ENCODE measurements around the gene NDUFV3.
"Not testable (repeated sequence)": the region's sequence is repeated elsewhere in the genome, so short reads cannot be mapped to it uniquely, and the experiment has no call there.

The NDUFV3 gene

DNA sequence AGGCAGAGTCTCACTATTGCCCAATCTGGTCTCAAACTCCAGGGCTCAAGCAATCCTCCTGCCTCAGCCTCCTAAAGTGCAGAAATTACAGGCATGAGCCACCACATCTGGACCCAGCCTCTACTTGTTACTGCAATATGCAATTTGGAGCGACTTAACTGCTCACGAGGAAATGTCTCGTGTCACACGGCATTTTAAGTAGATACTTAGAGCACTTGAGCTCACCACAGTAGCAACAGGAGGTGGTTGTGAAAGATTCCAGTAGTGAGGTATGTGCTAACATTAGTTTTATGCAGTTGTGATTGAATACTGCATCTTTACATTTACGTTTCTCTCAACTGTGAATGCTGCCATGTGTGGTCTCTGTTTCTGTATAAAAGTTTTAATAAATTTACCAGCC lies 5.8 kb upstream of the NDUFV3 start:
- DNase-seq (ENCODE audit: low read depth, low spot score): no peak

- DNase-seq (ENCODE audit: low read depth, low spot score): no peak
These were observed 553 bp upstream of the NDUFV3 start for GRCh38 chr21:42892582-42892930.

DNA sequence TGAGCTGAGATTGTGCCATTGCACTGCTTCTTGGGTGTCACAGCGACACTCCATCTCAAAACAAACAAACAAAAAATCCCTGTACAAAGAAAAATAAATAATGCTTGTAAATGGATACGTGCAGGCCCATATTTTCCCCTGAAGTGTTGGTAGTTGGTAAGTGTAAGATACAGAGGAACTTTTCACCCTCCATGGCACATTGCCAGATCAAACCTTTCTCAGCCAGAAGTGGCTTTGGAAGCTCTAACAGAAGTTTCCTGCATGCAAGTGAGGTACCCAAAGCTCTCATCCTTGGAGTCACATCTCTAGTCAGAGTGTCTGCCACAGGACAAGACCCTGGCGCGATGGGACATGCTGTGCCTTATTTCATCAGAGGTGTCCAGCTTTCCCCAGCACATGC lies 7.3 kb downstream of the NDUFV3 start:
- no peak for DNase-seq (ENCODE audit: low read depth, low spot score)

GRCh38 chr21:42903817-42904216 lies 10.7 kb downstream of the NDUFV3 start:
- DNase-seq (ENCODE audit: low read depth, low spot score): no peak

- DNase-seq (ENCODE audit: low read depth, low spot score): no peak
These were observed 12.1 kb downstream of the NDUFV3 start for GRCh38 chr21:42905195-42905594.

DNA sequence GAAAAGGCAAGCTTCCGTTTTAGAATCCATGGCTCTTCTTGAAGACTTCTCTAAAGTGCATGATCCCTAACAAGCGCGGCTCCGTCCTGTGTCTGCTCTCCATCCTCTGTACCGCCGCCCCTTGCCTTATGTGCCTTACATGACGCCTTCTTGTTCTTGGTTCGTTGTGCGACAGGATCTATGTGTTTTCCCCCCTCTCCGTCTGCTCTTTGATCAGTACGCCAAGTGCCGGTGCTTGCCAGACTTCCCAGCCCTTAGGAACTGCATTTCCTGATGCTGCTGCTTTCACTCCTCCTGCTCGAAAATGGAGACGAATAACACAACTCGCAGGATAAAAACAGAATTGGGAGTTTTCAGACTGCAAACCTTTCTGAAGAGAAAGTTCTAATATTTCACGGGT lies 13.1 kb downstream of the NDUFV3 start:
- no peak for DNase-seq (ENCODE audit: low read depth, low spot score)

DNA sequence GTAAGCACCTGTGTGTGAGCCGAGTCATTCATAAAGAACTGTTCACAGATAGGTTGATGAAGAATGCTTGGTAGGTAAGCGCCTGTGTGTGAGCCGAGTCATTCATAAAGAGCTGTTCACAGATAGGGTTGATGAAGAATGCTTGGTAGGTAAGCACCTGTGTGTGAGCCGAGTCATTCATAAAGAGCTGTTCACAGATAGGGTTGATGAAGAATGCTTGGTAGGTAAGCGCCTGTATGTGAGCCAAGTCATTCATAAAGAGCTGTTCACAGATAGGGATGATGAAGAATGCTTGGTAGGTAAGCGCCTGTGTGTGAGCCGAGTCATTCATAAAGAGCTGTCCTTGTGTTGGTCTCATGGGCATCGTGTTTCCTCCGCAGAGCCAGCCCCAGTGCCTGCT lies 15.4 kb downstream of the NDUFV3 start:
- DNase-seq (ENCODE audit: low read depth, low spot score): not testable (repeated sequence)

DNA sequence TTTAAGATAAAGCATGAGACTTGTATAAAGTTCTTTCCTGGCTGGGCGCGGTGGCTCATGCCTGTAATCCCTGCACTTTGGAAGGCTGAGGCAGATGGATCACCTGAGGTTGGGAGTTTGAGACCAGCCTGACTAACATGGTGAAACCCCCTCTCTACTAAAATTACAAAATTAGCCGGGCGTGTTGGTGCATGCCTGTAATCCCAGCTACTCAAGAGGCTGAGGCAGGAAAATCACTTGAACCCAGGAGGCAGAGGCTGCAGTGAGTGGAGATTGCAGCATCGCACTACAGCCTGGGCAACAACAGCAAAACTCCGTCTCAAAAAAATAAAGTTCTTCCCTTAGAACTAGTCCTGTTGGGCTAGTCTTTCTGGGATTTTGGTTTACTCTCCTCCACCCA lies 18.8 kb downstream of the NDUFV3 start:
- not testable (repeated sequence) for DNase-seq (ENCODE audit: low read depth, low spot score)

DNA sequence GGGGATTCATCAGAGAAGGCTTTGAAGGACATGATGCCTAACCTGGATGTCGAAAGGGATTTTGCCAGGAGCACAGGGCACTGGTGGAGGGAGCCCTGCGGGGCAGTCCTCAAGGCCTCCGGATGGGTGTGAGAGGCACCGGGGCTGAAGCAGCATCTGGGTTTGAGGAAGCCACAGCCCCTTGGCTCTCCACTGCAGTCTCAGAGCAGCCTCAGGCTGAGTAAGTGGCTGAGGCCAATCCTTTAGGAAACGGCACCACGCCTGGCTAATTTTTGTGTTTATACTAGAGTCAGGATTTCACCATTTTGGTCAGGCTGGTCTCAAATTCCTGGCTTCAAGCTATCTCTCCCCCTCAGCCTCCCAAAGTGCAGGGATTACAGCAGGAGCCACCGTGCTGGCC lies 20.4 kb downstream of the NDUFV3 start:
- DNase-seq (ENCODE audit: low read depth, low spot score): no peak

- no peak for DNase-seq (ENCODE audit: low read depth, low spot score)
These were observed 25.2 kb downstream of the NDUFV3 start for GRCh38 chr21:42918291-42918690.

GRCh38 chr21:42921927-42922326 lies 28.8 kb downstream of the NDUFV3 start:
- no peak for DNase-seq (ENCODE audit: low read depth, low spot score)

- DNase-seq (ENCODE audit: low read depth, low spot score): no peak
These were observed 29.8 kb downstream of the NDUFV3 start for GRCh38 chr21:42922918-42923317.

DNA sequence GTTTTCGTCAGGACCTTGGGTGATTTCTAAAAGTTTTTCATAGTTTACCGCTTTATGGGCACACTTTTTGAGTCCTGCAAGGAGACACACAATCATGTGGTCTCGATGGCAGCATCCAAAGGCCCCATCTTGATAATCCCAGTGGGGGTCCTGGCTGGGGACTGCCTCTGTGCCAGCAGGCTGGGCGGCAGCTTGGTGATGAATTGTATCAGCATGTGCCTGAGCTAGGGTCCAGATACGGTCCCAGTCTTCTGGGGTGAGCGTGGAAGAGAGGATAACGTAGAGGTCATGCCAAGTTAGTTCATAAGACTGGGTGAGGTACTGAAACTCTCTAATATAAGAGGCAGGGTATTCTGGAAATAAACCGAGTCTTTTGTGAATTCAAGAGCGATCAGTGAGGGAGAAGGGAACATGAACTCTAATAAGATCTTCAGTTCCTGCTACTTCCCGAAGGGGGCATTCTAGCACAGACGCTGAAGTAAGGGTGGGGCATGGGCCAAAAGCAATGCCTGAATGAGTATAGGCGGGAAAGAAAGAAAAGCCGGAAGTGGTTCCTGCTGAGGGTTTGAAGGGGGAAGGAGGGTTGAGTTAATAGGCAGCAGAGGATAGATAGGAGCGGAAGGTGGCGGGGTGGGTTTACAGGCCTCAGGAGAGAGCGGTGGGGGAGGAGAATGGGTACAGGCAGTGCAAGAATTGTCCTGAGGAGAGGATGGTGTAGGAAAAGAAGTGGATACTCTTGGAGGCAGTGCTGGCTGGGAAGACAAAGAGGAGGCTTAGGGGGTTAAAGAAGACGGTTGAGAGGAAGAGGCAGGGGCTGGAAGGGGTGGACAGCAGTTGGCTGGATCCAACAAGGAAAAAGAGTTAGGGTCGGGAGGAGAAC lies 30.7 kb downstream of the NDUFV3 start:
- peak; percentile 34 for DNase-seq (ENCODE audit: low read depth, low spot score)

- DNase-seq (ENCODE audit: low read depth, low spot score): no peak
These were observed 31.3 kb downstream of the NDUFV3 start for GRCh38 chr21:42924433-42924751.

- no peak for DNase-seq (ENCODE audit: low read depth, low spot score)
These were observed 32.2 kb downstream of the NDUFV3 start, which contains the start of gene ERVH48-1 for GRCh38 chr21:42925114-42925926. TSS of gene ERVH48-1 (minus strand) at chr21:42925630. CDS start at chr21:42919006, 6,624 bp downstream.

DNA sequence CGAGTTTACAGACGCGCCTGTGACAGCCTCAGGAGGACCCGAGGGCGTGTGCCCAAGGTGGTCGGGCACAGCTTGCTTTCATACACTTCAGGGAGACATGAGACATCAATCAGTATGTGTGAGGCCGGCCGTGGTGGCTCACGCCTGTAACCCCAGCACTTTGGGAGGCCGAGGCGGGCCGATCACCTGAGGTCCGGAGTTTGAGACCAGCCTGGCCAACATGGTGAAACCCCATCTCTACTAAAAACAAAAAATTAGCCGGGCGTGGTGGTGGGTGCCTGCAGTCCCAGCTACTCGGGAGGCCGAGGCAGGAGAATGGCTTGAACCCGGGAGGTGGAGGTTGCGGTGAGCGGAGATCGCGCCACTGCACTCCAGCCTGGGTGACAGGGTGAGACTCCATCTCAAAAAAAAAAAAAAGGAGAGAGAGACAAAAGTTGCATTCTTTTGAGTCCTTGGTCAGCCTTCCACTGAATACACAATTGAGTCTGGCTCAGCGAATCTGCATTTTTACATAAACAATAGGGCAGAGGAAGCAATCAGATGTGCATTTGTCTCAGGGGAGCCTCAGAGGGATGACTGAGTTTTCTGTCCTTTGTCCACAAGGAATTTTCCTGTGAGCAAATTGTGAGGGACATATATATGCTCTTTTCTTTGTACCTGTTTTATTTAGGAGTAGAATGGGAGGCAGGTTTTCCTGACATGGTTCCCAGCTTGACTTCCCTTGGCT lies 34.5 kb downstream of the NDUFV3 start:
- not testable (repeated sequence) for DNase-seq (ENCODE audit: low read depth, low spot score)

DNA sequence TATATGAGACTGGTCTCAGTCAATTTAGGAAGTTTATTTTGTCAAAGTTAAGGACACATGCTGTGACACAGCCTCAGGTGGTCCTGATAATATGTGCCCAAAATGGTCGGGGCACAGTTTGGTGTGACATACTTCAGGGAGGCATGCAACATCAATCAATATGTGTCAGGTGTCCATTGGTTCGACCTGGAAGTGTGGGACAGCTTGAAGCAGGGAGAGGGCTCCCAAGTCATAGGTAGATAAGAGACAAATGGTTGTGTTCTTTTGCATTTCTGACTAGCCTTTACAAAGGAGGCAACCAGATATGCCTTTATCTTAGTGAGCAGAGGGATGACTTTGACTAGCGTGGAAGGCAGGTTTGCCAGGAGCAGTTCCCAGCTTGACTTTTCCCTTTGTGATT lies 36.9 kb downstream of the NDUFV3 start:
- no peak for DNase-seq (ENCODE audit: low read depth, low spot score)

GRCh38 chr21:42931560-42932235 lies 38.6 kb downstream of the NDUFV3 start:
- no peak for DNase-seq (ENCODE audit: low read depth, low spot score)

DNA sequence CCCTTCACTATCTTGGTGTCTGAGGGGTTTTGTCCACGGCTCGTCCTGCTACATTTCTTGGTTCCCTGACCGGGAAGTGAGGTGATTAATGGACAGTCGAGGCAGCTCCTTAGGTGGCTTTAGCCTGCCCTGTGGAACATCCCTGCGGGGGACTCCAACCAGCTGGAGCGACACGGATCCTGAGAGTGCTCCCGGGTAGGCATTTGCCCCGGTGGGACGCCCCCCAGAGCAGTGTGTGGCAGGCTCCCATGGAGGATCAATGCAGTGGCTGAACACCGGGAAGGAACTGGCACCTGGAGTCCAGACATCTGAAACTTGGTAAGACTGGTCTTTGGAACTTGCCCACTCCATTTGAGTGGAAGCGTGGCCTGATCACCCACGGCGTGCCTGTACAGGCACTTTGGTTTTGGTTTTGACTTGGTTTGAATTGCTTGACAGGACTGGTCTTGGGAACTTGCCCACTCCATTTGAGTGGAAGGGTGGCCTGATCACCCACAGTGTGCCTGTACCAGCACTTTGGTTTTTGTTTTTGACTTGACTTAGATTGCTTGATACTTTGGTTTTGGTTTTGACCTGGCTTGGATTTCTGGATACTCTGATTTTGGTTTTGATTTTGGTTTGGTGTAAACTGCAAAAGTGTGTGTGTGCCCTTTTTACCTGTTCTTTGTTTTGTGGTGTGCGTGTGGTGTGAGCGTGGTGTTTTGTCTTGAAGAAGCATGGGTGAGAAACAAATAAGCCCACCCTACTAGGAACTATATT lies 39.4 kb downstream of the NDUFV3 start:
- not testable (repeated sequence) for DNase-seq (ENCODE audit: low read depth, low spot score)

DNA sequence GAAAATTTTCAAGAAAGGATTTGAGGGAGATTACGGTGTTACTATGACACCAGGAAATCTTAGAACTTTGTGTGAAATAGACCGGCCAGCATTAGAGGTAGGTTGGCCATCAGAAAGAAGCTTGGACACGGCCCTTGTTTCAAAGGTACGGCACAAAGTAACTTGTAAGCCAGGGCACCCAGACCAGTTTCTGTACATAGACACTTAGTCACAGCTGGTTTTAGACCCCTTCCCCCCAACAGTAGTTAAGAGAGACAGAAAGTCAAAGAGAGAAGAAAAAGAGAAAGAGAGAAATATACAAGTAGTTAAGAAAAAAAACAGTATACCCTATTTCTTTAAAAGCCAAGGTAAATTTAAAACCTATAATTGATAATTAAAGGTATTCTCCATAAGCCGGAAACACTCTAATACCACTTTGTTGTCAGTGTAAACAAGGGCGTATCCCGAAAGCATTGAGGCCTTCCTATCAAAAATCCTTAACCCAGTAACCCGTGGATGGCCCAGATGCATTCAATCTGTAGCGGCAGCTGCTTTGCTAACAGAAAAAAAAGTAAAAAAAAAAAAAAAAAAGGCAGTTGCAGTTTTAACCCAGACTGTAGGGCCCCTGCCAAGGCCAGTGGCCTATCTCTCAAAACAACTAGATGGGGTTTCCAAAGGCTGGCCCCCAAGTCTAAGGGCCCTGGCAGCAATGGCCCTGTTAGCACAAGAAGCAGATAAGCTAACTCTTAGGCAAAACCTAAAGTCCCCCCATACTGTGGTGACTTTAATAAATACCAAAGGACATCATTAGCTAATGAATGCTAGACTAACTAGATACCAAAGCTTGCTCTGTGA lies 40.2 kb downstream of the NDUFV3 start:
- not testable (repeated sequence) for DNase-seq (ENCODE audit: low read depth, low spot score)
